DOHH2 (cell line): ENCODE results near the gene PLEKHN1.

ENCODE experiments used
- H3F3A ChIP-seq: fragments of 200-600 bp; sonication (generic), shearing (Covaris generic); 2 replicates; pipeline ENCODE4 v1.6.0; 2016; ENCODE audit warnings: antibody characterized with exemption, mild to moderate bottlenecking; ENCODE audit not compliant: control insufficient read depth, insufficient read depth
- H3K27ac ChIP-seq: fragments of 200-600 bp; sonication (generic); 2 replicates; pipeline ENCODE4 v1.5.1; 2014; ENCODE audit warnings: low read depth, mild to moderate bottlenecking, low read length, moderate library complexity
- H3K27me3 ChIP-seq: fragments of 200-600 bp; sonication (generic); 2 replicates; pipeline ENCODE4 v1.6.1; 2014; ENCODE audit warnings: mild to moderate bottlenecking, low read length, mixed read lengths; ENCODE audit not compliant: control insufficient read depth
- H3K36me3 ChIP-seq: fragments of 200-600 bp; sonication (generic); 2 replicates; pipeline ENCODE4 v1.6.1; 2014; ENCODE audit warnings: mild to moderate bottlenecking, low read length, moderate library complexity, mixed read lengths; ENCODE audit not compliant: control insufficient read depth
- H3K4me1 ChIP-seq: fragments of 200-600 bp; sonication (generic); 2 replicates; pipeline ENCODE4 v1.6.1; 2014; ENCODE audit warnings: mild to moderate bottlenecking, low read length, mixed read lengths; ENCODE audit not compliant: control insufficient read depth
- H3K4me2 ChIP-seq: fragments of 200-600 bp; sonication (generic); 2 replicates; pipeline ENCODE4 v1.6.0; 2014; ENCODE audit warnings: mild to moderate bottlenecking, low read length, moderate library complexity
- H3K4me3 ChIP-seq: fragments of 200-600 bp; sonication (generic); 2 replicates; pipeline ENCODE4 v1.5.1; 2014; ENCODE audit warnings: mild to moderate bottlenecking, low read length, mixed read lengths
- H3K79me2 ChIP-seq: fragments of 200-600 bp; sonication (generic); 2 replicates; pipeline ENCODE4 v1.6.1; 2014; ENCODE audit warnings: mild to moderate bottlenecking, low read length, mixed read lengths; ENCODE audit not compliant: control insufficient read depth
- H3K9me2 ChIP-seq: fragments of 200-600 bp; sonication (generic); replicated peaks from 2 replicates; pipeline ENCODE4 v1.6.1; 2014; ENCODE audit warnings: mild to moderate bottlenecking, low read length, mixed read lengths; ENCODE audit not compliant: control insufficient read depth
- H3K9me3 ChIP-seq: fragments of 200-600 bp; sonication (generic); 2 replicates; pipeline ENCODE4 v1.6.1; 2014; ENCODE audit warnings: antibody characterized with exemption, low read length, mixed read lengths; ENCODE audit not compliant: control insufficient read depth, insufficient read depth
- H4K20me1 ChIP-seq: fragments of 200-600 bp; sonication (generic); 2 replicates; pipeline ENCODE4 v1.6.0; 2014; ENCODE audit warnings: low read depth, mild to moderate bottlenecking, antibody characterized with exemption, low read length, moderate library complexity; ENCODE audit not compliant: control insufficient read depth, insufficient read depth
- CTCF ChIP-seq: fragments of 200-600 bp; sonication (generic); IDR thresholded peaks from one replicate; pipeline ENCODE4 v1.5.1; 2014; ENCODE audit warnings: antibody characterized with exemption, mild to moderate bottlenecking, low read depth, low read length; ENCODE audit not compliant: poor library complexity, severe bottlenecking
- EZH2phosphoT487 ChIP-seq: fragments of 200-600 bp; sonication (generic); IDR thresholded peaks from 2 replicates; pipeline ENCODE4 v1.6.1; 2017; ENCODE audit warnings: borderline replicate concordance, mild to moderate bottlenecking, antibody characterized with exemption, low read length, moderate library complexity, mixed read lengths

The PLEKHN1 gene

GRCh38 chr1:966135-966703 lies at the start of gene PLEKHN1:
Gene PLEKHN1, plus strand, starts transcription at chr1:966482. Its CDS starts 50 bp downstream, at chr1:966532.
- Histone ChIP-seq H3K36me3 (no peaks in the 10 kb centered on the region), H3K79me2 (no peaks in the 10 kb centered on the region), H4K20me1 (no peaks in the 10 kb centered on the region), H3K27me3 (0 out of 2 replicates have a peak, but pooled peaks cover 4% of the 10 kb centered on the region), H3K9me3 (no peaks in the 10 kb centered on the region; the same call in 1 of the 2 replicates), H3K9me2 (no peaks in the 10 kb centered on the region), H3K4me2 (peak within 1 kb of the TSS; percentile 78), H3K4me3 (peak within 1 kb of the TSS; percentile 63), H3K4me1 (peaks cover 13% of the 10 kb centered on the region), H3K27ac (no peak within 1 kb of the TSS), H3F3A (no peaks in the 10 kb centered on the region; the same call in 1 of the 2 replicates)
- TF ChIP-seq EZH2phosphoT487 = no peak
- no peak for TF ChIP-seq CTCF

- no peak for TF ChIP-seq EZH2phosphoT487
- TF ChIP-seq CTCF = no peak
- no peaks in the 10 kb centered on the region for H3F3A ChIP-seq
- H3K79me2 ChIP-seq = no peaks in the 10 kb centered on the region
- H3K9me2 ChIP-seq = no peaks in the 10 kb centered on the region
- no peak overlapping the region for H3K27ac ChIP-seq
- H3K4me2 ChIP-seq = no peak overlapping the region
- H3K4me1 ChIP-seq = peaks cover 14% of the 10 kb centered on the region
- H3K27me3 ChIP-seq = peaks cover 34% of the 10 kb centered on the region
- H3K36me3 ChIP-seq = no peaks in the 10 kb centered on the region
- H3K9me3 ChIP-seq = no peaks in the 10 kb centered on the region
- no peaks in the 10 kb centered on the region for H4K20me1 ChIP-seq
- H3K4me3 ChIP-seq = no peak overlapping the region
Measured at GRCh38 chr1:917076-917459, 49.2 kb upstream of the PLEKHN1 start.

- no peak overlapping the region for H3K4me2 ChIP-seq
- no peaks in the 10 kb centered on the region for H3F3A ChIP-seq
- H3K9me2 ChIP-seq = no peaks in the 10 kb centered on the region
- H3K27me3 ChIP-seq = peaks cover 39% of the 10 kb centered on the region
- H3K79me2 ChIP-seq = no peaks in the 10 kb centered on the region
- peaks cover 14% of the 10 kb centered on the region for H3K4me1 ChIP-seq
- H4K20me1 ChIP-seq = no peaks in the 10 kb centered on the region
- no peak overlapping the region for H3K27ac ChIP-seq
- no peak for TF ChIP-seq EZH2phosphoT487
- no peaks in the 10 kb centered on the region for H3K9me3 ChIP-seq
- no peak overlapping the region for H3K4me3 ChIP-seq
- no peaks in the 10 kb centered on the region for H3K36me3 ChIP-seq
Measured at GRCh38 chr1:917466-918091, 48.7 kb upstream of the PLEKHN1 start.

- Histone ChIP-seq H3K27me3 (peaks cover 47% of the 10 kb centered on the region), H3K27ac (no peak overlapping the region), H3F3A (no peaks in the 10 kb centered on the region), H3K4me2 (no peak overlapping the region), H3K4me1 (peaks cover 17% of the 10 kb centered on the region), H3K36me3 (no peaks in the 10 kb centered on the region), H3K4me3 (no peak overlapping the region), H3K9me3 (no peaks in the 10 kb centered on the region), H4K20me1 (no peaks in the 10 kb centered on the region), H3K79me2 (no peaks in the 10 kb centered on the region), H3K9me2 (no peaks in the 10 kb centered on the region)
- TF ChIP-seq CTCF = no peak
- TF ChIP-seq EZH2phosphoT487 = no peak
Measured at GRCh38 chr1:918353-918752, 47.9 kb upstream of the PLEKHN1 start.
